Activated B cell treated with CpG ODN at 0.5 μM for 24 hours (primary cell): ENCODE data around the gene MGAT5. TPM values are rescaled to one million over a fixed set of nuclear protein-coding genes. Genes with fewer than 3 reads are reported as not detected.
"Not testable (repeated sequence)": the region's sequence is repeated elsewhere in the genome, so short reads cannot be mapped to it uniquely, and the experiment has no call there.

ENCODE experiments used
- ATAC-seq: fragments of 200-7000 bp; cut with Tn5 transposase; one replicate; pipeline ENCODE4 v1.10.0; 2021; ENCODE audit warnings: low read depth, mild to moderate bottlenecking, moderate library complexity
- CTCF ChIA-PET: fragments of 350-600 bp; sonication (Branson Sonifier 250); formaldehyde crosslinking; loops from one replicate; lab custom pipeline; 2021; ENCODE audit warnings: antibody characterized with exemption; lab: Charles Lee
- POLR2A ChIA-PET: fragments of 350-600 bp; sonication (Branson Sonifier 250); formaldehyde crosslinking; loops from one replicate; lab custom pipeline; 2021; ENCODE audit warnings: antibody characterized with exemption; lab: Charles Lee
- DNase-seq: peaks from one replicate; pipeline ENCODE4 v3.0.0; 2022
- H3K27ac Mint-ChIP-seq: one replicate; pipeline ENCODE4 v1.8.0; 2020; ENCODE audit warnings: mixed read lengths
- H3K27me3 Mint-ChIP-seq: one replicate; pipeline ENCODE4 v1.8.0; 2021; ENCODE audit warnings: mixed read lengths
- H3K36me3 Mint-ChIP-seq: one replicate; pipeline ENCODE4 v1.8.0; 2021; ENCODE audit warnings: low read depth, mixed read lengths
- H3K4me1 Mint-ChIP-seq: one replicate; pipeline ENCODE4 v1.8.0; 2021; ENCODE audit warnings: mixed read lengths
- H3K4me3 Mint-ChIP-seq: one replicate; pipeline ENCODE4 v1.8.0; 2020; ENCODE audit warnings: mild to moderate bottlenecking, mixed read lengths
- H3K9me3 Mint-ChIP-seq: one replicate; pipeline ENCODE4 v1.8.0; 2020; ENCODE audit warnings: mixed read lengths
- intact Hi-C: fragments of 100-400 bp; cut with micrococcal nuclease; formaldehyde crosslinking; loops from one replicate; pipeline ENCODE4 v1.15.1; 2024
- total RNA-seq: library from RNA; stranded (reverse); gene quantifications from 2 replicates; pipeline ENCODE4 v1.2.3, GENCODE V29; 2022
- TF ChIP-seq, protein P1 (sequence below): fragments of 200-600 bp; IDR thresholded peaks from one replicate; pipeline ENCODE4 v1.8.0; 2022; ENCODE audit warnings: antibody characterized with exemption, mild to moderate bottlenecking

The MGAT5 gene
- total RNA-seq, 1 donor from 2014 or later, result 66.7 TPM

DNA sequence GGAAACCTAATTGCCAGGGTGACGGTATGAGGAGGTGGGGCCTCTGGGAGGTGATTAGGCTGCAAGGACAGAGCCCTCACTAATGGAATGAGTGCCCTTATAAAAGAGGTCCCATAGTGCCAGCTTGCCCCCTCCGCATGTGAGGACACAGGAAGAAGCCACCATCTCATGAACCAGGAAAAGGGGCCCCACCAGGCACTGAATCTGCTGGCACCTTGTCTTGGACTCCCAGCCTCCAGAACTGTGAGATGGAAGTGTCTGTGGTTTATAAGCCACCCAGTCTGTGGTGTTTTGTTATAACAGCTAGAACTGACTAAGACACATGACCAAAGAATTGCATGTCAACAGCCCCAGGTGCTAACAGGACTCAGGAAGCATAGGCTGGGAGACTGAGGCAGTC lies 214.3 kb downstream of the MGAT5 start:
- intact Hi-C loops, result no loop called here
- Mint-ChIP-seq H3K36me3 (peaks cover 2% of the 10 kb centered on the region), H3K4me3 (no peak overlapping the region), H3K27me3 (no peaks in the 10 kb centered on the region), H3K4me1 (no peaks in the 10 kb centered on the region), H3K27ac (no peak overlapping the region), H3K9me3 (peaks cover 7% of the 10 kb centered on the region)
- ATAC-seq (no peak), DNase-seq (no peak)
- CTCF ChIA-PET, result no interaction called here
- TF ChIP-seq, protein P1, sequence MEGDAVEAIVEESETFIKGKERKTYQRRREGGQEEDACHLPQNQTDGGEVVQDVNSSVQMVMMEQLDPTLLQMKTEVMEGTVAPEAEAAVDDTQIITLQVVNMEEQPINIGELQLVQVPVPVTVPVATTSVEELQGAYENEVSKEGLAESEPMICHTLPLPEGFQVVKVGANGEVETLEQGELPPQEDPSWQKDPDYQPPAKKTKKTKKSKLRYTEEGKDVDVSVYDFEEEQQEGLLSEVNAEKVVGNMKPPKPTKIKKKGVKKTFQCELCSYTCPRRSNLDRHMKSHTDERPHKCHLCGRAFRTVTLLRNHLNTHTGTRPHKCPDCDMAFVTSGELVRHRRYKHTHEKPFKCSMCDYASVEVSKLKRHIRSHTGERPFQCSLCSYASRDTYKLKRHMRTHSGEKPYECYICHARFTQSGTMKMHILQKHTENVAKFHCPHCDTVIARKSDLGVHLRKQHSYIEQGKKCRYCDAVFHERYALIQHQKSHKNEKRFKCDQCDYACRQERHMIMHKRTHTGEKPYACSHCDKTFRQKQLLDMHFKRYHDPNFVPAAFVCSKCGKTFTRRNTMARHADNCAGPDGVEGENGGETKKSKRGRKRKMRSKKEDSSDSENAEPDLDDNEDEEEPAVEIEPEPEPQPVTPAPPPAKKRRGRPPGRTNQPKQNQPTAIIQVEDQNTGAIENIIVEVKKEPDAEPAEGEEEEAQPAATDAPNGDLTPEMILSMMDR, result no peak
- POLR2A ChIA-PET, result interaction anchor here (0.7 kb wide), 1 partner anchor 13 kb away, joined by 4 read pairs; no protein-coding TSS in a partner anchor

GRCh38 chr2:134468776-134469175 lies 214.9 kb downstream of the MGAT5 start:
- TF ChIP-seq, protein P1, result no peak
- Mint-ChIP-seq H3K4me3 (no peak overlapping the region), H3K4me1 (no peaks in the 10 kb centered on the region), H3K9me3 (peaks cover 10% of the 10 kb centered on the region), H3K27ac (no peak overlapping the region), H3K27me3 (no peaks in the 10 kb centered on the region), H3K36me3 (peaks cover 2% of the 10 kb centered on the region)
- DNase-seq, result no peak
- intact Hi-C loops, result no loop called here
- CTCF ChIA-PET, result no interaction called here
- no peak for ATAC-seq
- POLR2A ChIA-PET, result no interaction called here

- POLR2A ChIA-PET, result interaction anchor here (0.7 kb wide), 1 partner anchor 218 kb away, joined by 5 read pairs; no protein-coding TSS in a partner anchor
- H3K27me3 Mint-ChIP-seq, result no peaks in the 10 kb centered on the region
- H3K27ac Mint-ChIP-seq, result no peak overlapping the region
- H3K36me3 Mint-ChIP-seq, result peaks cover 2% of the 10 kb centered on the region
- ATAC-seq (no peak), DNase-seq (no peak)
- CTCF ChIA-PET, result no interaction called here
- no peak overlapping the region for H3K4me3 Mint-ChIP-seq
- intact Hi-C loops, result no loop called here
- no peaks in the 10 kb centered on the region for H3K4me1 Mint-ChIP-seq
- peaks cover 18% of the 10 kb centered on the region for H3K9me3 Mint-ChIP-seq
- TF ChIP-seq, protein P1, result no peak
Measured at GRCh38 chr2:134469516-134470115, 215.7 kb downstream of the MGAT5 start.

DNA sequence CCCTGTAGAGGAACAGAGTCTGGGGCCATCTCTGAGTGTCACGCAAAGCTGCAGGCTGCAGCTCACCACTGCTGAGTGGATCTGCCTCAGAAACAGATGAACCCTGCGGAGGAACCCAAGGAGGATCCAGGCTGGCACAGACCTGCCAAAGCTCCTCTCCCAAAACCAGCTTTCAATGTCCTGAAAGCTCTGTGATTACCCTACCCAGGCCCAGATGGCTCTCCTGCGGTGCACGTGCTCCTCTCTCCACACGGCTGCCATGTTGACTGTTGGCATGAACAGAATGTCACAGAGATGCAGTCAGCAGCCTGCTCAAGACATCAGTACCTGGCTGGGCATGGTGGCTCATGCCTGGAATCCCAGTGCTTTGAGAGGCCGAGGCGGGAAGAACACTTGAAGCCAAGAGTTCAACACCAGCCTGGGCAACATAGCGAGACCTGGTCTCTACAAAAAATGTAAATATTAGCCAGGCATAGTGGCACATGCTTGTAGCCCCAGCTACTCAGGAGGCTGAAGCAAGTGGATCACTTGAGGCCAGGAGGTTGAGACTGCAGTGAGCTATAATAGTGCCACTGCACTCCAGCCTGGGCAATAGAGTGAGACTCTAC lies 216.8 kb downstream of the MGAT5 start:
- POLR2A ChIA-PET, result no interaction called here
- Mint-ChIP-seq H3K4me3 (no peak overlapping the region), H3K9me3 (peaks cover 18% of the 10 kb centered on the region), H3K4me1 (no peaks in the 10 kb centered on the region), H3K27me3 (no peaks in the 10 kb centered on the region), H3K36me3 (peaks cover 2% of the 10 kb centered on the region), H3K27ac (no peak overlapping the region)
- intact Hi-C loops, result no loop called here
- CTCF ChIA-PET, result no interaction called here
- TF ChIP-seq, protein P1, result no peak
- DNase-seq (no peak), ATAC-seq (no peak)

GRCh38 chr2:134476982-134477381 lies 223.1 kb downstream of the MGAT5 start:
- DNase-seq, H3K27me3 Mint-ChIP-seq, H3K27ac Mint-ChIP-seq, POLR2A ChIA-PET, intact Hi-C loops, ATAC-seq, H3K4me3 Mint-ChIP-seq, CTCF ChIA-PET, H3K36me3 Mint-ChIP-seq, H3K4me1 Mint-ChIP-seq: not testable (repeated sequence)
- H3K9me3 Mint-ChIP-seq, result peaks cover 18% of the 10 kb centered on the region
